ENCODE results near the gene SLC13A1. TPM values are rescaled to one million over a fixed set of nuclear protein-coding genes. Genes with fewer than 3 reads are reported as not detected.

Gene SLC13A1
- total RNA-seq, 2 experiments from 2014 or later, result not detected

DNA sequence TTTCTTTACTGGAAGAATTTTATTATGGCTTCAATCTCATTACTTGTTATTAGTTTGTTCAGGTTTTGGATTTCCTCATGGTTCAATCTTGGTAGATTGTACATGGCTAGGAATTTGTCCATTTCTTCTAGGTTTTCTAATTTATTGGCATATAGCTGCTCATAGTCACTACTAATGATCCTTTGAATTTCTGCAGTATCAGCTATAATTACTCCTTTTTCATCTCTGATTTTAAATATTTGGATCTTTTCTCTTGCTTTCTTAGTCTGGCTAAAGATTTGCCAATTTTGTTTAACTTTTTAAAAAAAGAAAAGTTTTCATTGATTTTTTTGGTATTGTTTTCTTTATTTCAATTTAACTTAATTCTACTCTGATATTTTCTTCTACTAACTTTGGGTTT, 59.2 kb downstream of the SLC13A1 start:
- Mint-ChIP-seq H3K27me3 (ENCODE audit: low read depth) (no peaks in the 10 kb centered on the region), H3K27ac (no peak overlapping the region), H3K9me3 (no peaks in the 10 kb centered on the region), H3K4me3 (no peak overlapping the region), H3K4me1 (ENCODE audit: low read depth) (no peaks in the 10 kb centered on the region), H3K36me3 (ENCODE audit: low read depth) (no peaks in the 10 kb centered on the region)
- CTCF ChIA-PET, result no interaction called here
- intact Hi-C loops (cut with micrococcal nuclease), result no loop called here
- DNase-seq, result no peak

- intact Hi-C loops (cut with micrococcal nuclease), result no loop called here
- H3K4me1 Mint-ChIP-seq (ENCODE audit: low read depth), result no peaks in the 10 kb centered on the region
- CTCF ChIA-PET, result no interaction called here
- H3K4me3 Mint-ChIP-seq, result no peak overlapping the region
- no peak for DNase-seq
- no peak overlapping the region for H3K27ac Mint-ChIP-seq
- peaks cover 4% of the 10 kb centered on the region for H3K9me3 Mint-ChIP-seq
- H3K36me3 Mint-ChIP-seq (ENCODE audit: low read depth), result no peaks in the 10 kb centered on the region
- H3K27me3 Mint-ChIP-seq (ENCODE audit: low read depth), result no peaks in the 10 kb centered on the region
Measured at GRCh38 chr7:123135960-123136359, 63.8 kb downstream of the SLC13A1 start.

- CTCF ChIA-PET, result no interaction called here
- Mint-ChIP-seq H3K27ac (no peak overlapping the region), H3K9me3 (peaks cover 6% of the 10 kb centered on the region), H3K27me3 (ENCODE audit: low read depth) (no peaks in the 10 kb centered on the region), H3K4me1 (ENCODE audit: low read depth) (no peaks in the 10 kb centered on the region), H3K4me3 (no peak overlapping the region), H3K36me3 (ENCODE audit: low read depth) (no peaks in the 10 kb centered on the region)
- intact Hi-C loops (cut with micrococcal nuclease), result no loop called here
- DNase-seq, result no peak
Measured at GRCh38 chr7:123133924-123134323, 65.8 kb downstream of the SLC13A1 start.

GRCh38 chr7:123131961-123132360, 67.8 kb downstream of the SLC13A1 start:
- Mint-ChIP-seq H3K27ac (no peak overlapping the region), H3K36me3 (ENCODE audit: low read depth) (no peaks in the 10 kb centered on the region), H3K4me3 (no peak overlapping the region), H3K9me3 (peaks cover 6% of the 10 kb centered on the region), H3K27me3 (ENCODE audit: low read depth) (no peaks in the 10 kb centered on the region), H3K4me1 (ENCODE audit: low read depth) (no peaks in the 10 kb centered on the region)
- CTCF ChIA-PET, result no interaction called here
- intact Hi-C loops (cut with micrococcal nuclease), result no loop called here
- DNase-seq, result no peak

DNA sequence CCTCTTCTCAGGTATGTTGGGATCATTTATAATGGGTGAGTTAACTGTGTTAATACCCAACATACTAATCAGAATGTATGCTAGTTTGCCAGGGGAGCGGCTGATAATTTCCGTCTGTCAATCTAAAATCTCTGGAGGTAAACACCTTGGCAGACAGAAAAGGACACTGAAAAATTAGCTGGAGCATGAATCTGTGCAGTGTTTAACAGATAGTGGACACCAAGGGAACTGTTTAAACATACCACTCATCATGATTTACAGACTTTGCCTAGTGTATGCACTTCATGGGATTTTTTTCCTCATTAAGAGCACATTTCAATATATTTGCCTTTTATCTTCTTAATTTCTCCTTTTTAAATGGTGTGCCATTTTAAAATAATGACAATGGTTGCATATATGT, 68.2 kb downstream of the SLC13A1 start:
- Mint-ChIP-seq H3K4me3 (no peak overlapping the region), H3K9me3 (peaks cover 6% of the 10 kb centered on the region), H3K27ac (no peak overlapping the region), H3K36me3 (ENCODE audit: low read depth) (no peaks in the 10 kb centered on the region), H3K4me1 (ENCODE audit: low read depth) (no peaks in the 10 kb centered on the region), H3K27me3 (ENCODE audit: low read depth) (no peaks in the 10 kb centered on the region)
- intact Hi-C loops (cut with micrococcal nuclease), result no loop called here
- CTCF ChIA-PET, result no interaction called here
- DNase-seq, result no peak

DNA sequence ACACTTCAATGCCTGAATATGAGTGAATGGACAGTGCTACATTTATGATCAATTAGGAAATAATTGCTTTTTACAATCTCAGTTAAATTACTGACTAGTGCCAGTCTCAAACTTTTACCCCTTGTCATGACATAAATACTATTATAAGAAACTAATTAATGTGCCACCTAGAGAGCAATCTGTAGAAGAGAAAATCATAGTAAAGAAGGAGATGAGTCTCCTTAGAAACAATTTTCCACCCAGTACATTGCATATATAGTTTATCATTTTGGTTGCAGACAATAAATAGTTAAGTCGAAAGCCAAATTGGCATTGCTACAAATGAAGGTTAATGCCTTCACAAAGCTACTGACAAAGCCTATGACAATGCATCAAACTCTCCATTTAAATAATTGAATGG, 68.6 kb downstream of the SLC13A1 start:
- DNase-seq, result no peak
- H3K4me1 Mint-ChIP-seq (ENCODE audit: low read depth), result no peaks in the 10 kb centered on the region
- intact Hi-C loops (cut with micrococcal nuclease), result no loop called here
- H3K9me3 Mint-ChIP-seq, result peaks cover 6% of the 10 kb centered on the region
- CTCF ChIA-PET, result no interaction called here
- no peak overlapping the region for H3K27ac Mint-ChIP-seq
- H3K27me3 Mint-ChIP-seq (ENCODE audit: low read depth), result no peaks in the 10 kb centered on the region
- H3K36me3 Mint-ChIP-seq (ENCODE audit: low read depth), result no peaks in the 10 kb centered on the region
- no peak overlapping the region for H3K4me3 Mint-ChIP-seq

DNA sequence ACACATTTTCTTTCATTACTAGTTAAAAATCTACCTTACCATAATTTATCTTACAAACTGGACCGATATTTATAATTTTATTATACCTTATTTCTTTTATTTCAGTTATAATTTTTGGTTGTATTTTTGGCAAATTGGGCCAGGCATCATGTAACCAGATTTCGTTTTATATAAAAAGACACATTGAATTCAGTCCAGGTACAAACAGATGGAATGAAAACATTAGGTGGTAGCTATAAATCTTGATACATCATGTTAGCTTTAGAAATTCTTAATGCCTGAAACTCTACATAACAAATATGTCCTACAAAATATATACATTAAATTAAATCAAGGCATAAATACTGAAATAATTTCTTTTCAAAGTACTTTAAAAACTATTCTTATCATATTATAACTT, 73.1 kb downstream of the SLC13A1 start:
- H3K9me3 Mint-ChIP-seq, result peaks cover 3% of the 10 kb centered on the region
- no peak for DNase-seq
- CTCF ChIA-PET, result no interaction called here
- H3K36me3 Mint-ChIP-seq (ENCODE audit: low read depth), result no peaks in the 10 kb centered on the region
- no peaks in the 10 kb centered on the region for H3K27me3 Mint-ChIP-seq (ENCODE audit: low read depth)
- no peak overlapping the region for H3K4me3 Mint-ChIP-seq
- intact Hi-C loops (cut with micrococcal nuclease), result no loop called here
- H3K4me1 Mint-ChIP-seq (ENCODE audit: low read depth), result no peaks in the 10 kb centered on the region
- H3K27ac Mint-ChIP-seq, result no peak overlapping the region

GRCh38 chr7:123126171-123126570, 73.6 kb downstream of the SLC13A1 start:
- H3K36me3 Mint-ChIP-seq (ENCODE audit: low read depth), result no peaks in the 10 kb centered on the region
- no peak overlapping the region for H3K4me3 Mint-ChIP-seq
- DNase-seq, result no peak
- CTCF ChIA-PET, result no interaction called here
- no peak overlapping the region for H3K27ac Mint-ChIP-seq
- peaks cover 3% of the 10 kb centered on the region for H3K9me3 Mint-ChIP-seq
- intact Hi-C loops (cut with micrococcal nuclease), result no loop called here
- no peaks in the 10 kb centered on the region for H3K4me1 Mint-ChIP-seq (ENCODE audit: low read depth)
- H3K27me3 Mint-ChIP-seq (ENCODE audit: low read depth), result no peaks in the 10 kb centered on the region

GRCh38 chr7:123125231-123125630, 74.5 kb downstream of the SLC13A1 start:
- no peak overlapping the region for H3K4me3 Mint-ChIP-seq
- H3K36me3 Mint-ChIP-seq (ENCODE audit: low read depth), result no peaks in the 10 kb centered on the region
- H3K27me3 Mint-ChIP-seq (ENCODE audit: low read depth), result no peaks in the 10 kb centered on the region
- intact Hi-C loops (cut with micrococcal nuclease), result no loop called here
- DNase-seq, result no peak
- CTCF ChIA-PET, result no interaction called here
- H3K27ac Mint-ChIP-seq, result no peak overlapping the region
- peaks cover 3% of the 10 kb centered on the region for H3K9me3 Mint-ChIP-seq
- H3K4me1 Mint-ChIP-seq (ENCODE audit: low read depth), result no peaks in the 10 kb centered on the region

DNA sequence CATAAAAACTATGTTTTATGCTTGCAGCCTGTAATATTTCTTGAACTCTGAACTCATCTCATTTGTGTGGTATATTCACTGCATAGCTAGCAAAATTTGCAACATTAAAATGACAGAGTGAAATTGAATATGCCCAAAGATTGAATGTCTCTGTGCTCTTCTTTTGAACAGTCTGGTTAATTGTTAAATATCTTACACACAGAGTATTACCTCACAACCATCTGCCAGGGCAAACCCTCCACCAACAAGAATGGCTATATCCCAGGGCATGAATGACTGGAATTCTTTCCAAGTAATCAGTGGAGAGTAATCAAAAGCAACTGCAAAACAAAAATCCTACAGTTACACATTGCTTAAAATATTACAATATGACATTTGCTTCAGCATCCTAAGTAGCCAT, 76.9 kb downstream of the SLC13A1 start:
- Mint-ChIP-seq H3K4me1 (ENCODE audit: low read depth) (no peaks in the 10 kb centered on the region), H3K27ac (no peak overlapping the region), H3K27me3 (ENCODE audit: low read depth) (no peaks in the 10 kb centered on the region), H3K9me3 (peaks cover 3% of the 10 kb centered on the region), H3K4me3 (no peak overlapping the region), H3K36me3 (ENCODE audit: low read depth) (no peaks in the 10 kb centered on the region)
- CTCF ChIA-PET, result no interaction called here
- intact Hi-C loops (cut with micrococcal nuclease), result no loop called here
- no peak for DNase-seq

DNA sequence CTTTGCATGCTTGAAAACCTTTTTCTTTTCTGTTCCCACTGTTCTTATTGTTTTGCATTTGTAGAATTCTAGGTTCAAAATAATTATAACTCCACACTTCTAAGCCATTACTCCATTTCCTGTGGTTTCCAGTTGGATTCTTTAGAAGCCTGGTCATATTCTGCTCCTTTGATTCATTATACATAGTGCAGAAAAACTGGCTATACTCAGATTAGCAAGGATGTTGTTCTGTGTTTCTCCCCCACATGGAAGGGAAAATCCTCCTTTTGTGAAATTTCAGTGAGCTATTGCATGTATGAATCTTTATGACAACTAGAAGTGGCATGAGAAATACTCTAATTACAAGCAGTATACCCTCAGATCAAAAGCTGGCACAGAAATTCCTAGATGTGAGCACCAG, 79.5 kb downstream of the SLC13A1 start:
- no peaks in the 10 kb centered on the region for H3K27me3 Mint-ChIP-seq (ENCODE audit: low read depth)
- no peak for DNase-seq
- H3K4me3 Mint-ChIP-seq, result no peak overlapping the region
- no peaks in the 10 kb centered on the region for H3K36me3 Mint-ChIP-seq (ENCODE audit: low read depth)
- H3K4me1 Mint-ChIP-seq (ENCODE audit: low read depth), result no peaks in the 10 kb centered on the region
- intact Hi-C loops (cut with micrococcal nuclease), result no loop called here
- no peak overlapping the region for H3K27ac Mint-ChIP-seq
- peaks cover 8% of the 10 kb centered on the region for H3K9me3 Mint-ChIP-seq
- CTCF ChIA-PET, result no interaction called here

DNA sequence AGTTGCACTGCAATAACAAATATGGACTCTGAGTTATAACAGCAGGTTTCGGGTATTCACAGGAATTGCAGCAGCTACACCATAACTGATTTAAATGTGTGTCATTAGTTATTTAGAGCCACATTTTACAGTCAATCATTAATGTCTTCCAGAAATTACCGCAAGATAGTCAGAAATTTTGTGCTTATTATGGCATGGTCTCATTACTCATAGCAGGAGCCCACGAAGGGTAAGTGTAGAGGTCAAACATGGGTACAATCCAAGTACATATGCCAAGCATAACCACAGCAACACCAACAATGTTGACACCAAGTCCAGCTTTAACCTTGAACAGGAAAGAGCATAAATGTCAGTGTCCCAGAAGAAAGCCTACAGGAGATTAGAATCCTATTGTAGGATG, 84.4 kb downstream of the SLC13A1 start:
- Mint-ChIP-seq H3K36me3 (ENCODE audit: low read depth) (no peaks in the 10 kb centered on the region), H3K9me3 (peaks cover 9% of the 10 kb centered on the region), H3K4me1 (ENCODE audit: low read depth) (no peaks in the 10 kb centered on the region), H3K27ac (no peak overlapping the region), H3K27me3 (ENCODE audit: low read depth) (no peaks in the 10 kb centered on the region), H3K4me3 (no peak overlapping the region)
- intact Hi-C loops (cut with micrococcal nuclease), result no loop called here
- no peak for DNase-seq
- CTCF ChIA-PET, result no interaction called here

DNA sequence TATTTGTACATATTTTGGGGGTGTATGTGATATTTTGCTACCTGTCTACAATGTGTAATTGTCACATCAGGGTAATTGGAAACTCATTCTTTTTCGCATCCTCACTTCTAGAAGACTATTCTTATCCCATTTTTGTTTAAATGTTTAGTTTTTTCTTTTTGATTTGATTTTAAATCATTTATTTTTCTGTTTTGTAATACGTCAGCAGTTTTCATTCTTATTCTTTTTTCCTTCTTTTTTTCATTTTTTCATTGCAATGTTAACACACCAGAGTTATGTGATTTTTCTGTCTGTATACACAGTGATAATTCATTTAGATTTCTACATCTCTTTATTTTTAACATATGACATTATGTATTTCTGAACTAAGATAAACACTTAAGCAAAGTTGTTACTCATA, 85.5 kb downstream of the SLC13A1 start:
- no peak overlapping the region for H3K27ac Mint-ChIP-seq
- CTCF ChIA-PET, result no interaction called here
- H3K9me3 Mint-ChIP-seq, result peaks cover 9% of the 10 kb centered on the region
- DNase-seq, result no peak
- no peaks in the 10 kb centered on the region for H3K36me3 Mint-ChIP-seq (ENCODE audit: low read depth)
- no peaks in the 10 kb centered on the region for H3K4me1 Mint-ChIP-seq (ENCODE audit: low read depth)
- intact Hi-C loops (cut with micrococcal nuclease), result no loop called here
- H3K4me3 Mint-ChIP-seq, result no peak overlapping the region
- H3K27me3 Mint-ChIP-seq (ENCODE audit: low read depth), result no peaks in the 10 kb centered on the region

- intact Hi-C loops (cut with micrococcal nuclease), result no loop called here
- Mint-ChIP-seq H3K27ac (no peak overlapping the region), H3K27me3 (ENCODE audit: low read depth) (no peaks in the 10 kb centered on the region), H3K4me1 (ENCODE audit: low read depth) (no peaks in the 10 kb centered on the region), H3K36me3 (ENCODE audit: low read depth) (no peaks in the 10 kb centered on the region), H3K9me3 (peaks cover 16% of the 10 kb centered on the region), H3K4me3 (no peak overlapping the region)
- DNase-seq, result no peak
- CTCF ChIA-PET, result no interaction called here
Measured at GRCh38 chr7:123112833-123113232, 86.9 kb downstream of the SLC13A1 start.
